Left kidney (tissue), 8 donors: ENCODE measurements around the gene IRGQ. TPM values are rescaled to one million over a fixed set of nuclear protein-coding genes. Genes with fewer than 3 reads are reported as not detected.
A peak's percentile ranks its signal among the peaks of the same experiment; 100 is the strongest.
"Not testable (repeated sequence)": the region's sequence is repeated elsewhere in the genome, so short reads cannot be mapped to it uniquely, and the experiment has no call there.

Source experiments
- DNase-seq: peaks from one replicate; pipeline ENCODE4 v3.0.0-alpha.2; 2013
- long read RNA-seq, 8 donors: transcript quantifications; one replicate each; lab custom pipeline, GENCODE V29; 2026
- polyA plus RNA-seq: library from polyadenylated mRNA; unstranded; fragments of 120-200 nt; gene quantifications from one replicate; pipeline ENCODE4 v1.2.1, GENCODE V29; 2013; ENCODE audit not compliant: insufficient read length

The IRGQ gene, protein sequence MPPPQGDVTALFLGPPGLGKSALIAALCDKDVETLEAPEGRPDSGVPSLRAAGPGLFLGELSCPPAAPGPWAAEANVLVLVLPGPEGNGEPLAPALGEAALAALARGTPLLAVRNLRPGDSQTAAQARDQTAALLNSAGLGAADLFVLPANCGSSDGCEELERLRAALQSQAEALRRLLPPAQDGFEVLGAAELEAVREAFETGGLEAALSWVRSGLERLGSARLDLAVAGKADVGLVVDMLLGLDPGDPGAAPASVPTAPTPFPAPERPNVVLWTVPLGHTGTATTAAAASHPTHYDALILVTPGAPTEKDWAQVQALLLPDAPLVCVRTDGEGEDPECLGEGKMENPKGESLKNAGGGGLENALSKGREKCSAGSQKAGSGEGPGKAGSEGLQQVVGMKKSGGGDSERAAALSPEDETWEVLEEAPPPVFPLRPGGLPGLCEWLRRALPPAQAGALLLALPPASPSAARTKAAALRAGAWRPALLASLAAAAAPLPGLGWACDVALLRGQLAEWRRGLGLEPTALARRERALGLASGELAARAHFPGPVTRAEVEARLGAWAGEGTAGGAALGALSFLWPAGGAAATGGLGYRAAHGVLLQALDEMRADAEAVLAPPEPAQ
- 19.5 TPM for polyA plus RNA-seq
- long read RNA-seq, donor 1, transcript IRGQ-202 (1 exons, 3,752 nt) = major isoform, 21 of 24 reads
- long read RNA-seq, donor 1, partial matches to known transcripts = 0 of 24 reads
- long read RNA-seq, donor 1, other reads (novel, unspliced or antisense) = 0 of 24 reads
- long read RNA-seq, donor 2, full-length matches to known transcripts = 30 of 30 reads
- long read RNA-seq, donor 2, partial matches to known transcripts = 0 of 30 reads
- long read RNA-seq, donor 2, other reads (novel, unspliced or antisense) = 0 of 30 reads
- long read RNA-seq, donor 3, full-length matches to known transcripts = 23 of 23 reads
- long read RNA-seq, donor 3, partial matches to known transcripts = 0 of 23 reads
- long read RNA-seq, donor 3, other reads (novel, unspliced or antisense) = 0 of 23 reads
- long read RNA-seq, donor 4, partial matches to known transcripts = 0 of 3 reads
- long read RNA-seq, donor 4, other reads (novel, unspliced or antisense) = 0 of 3 reads
- long read RNA-seq, donor 5, full-length matches to known transcripts = 18 of 18 reads
- long read RNA-seq, donor 5, partial matches to known transcripts = 0 of 18 reads
- long read RNA-seq, donor 5, other reads (novel, unspliced or antisense) = 0 of 18 reads
- long read RNA-seq, donor 6, transcript IRGQ-202 (1 exons, 3,752 nt) = major isoform, 19 of 19 reads
- long read RNA-seq, donor 6, partial matches to known transcripts = 0 of 19 reads
- long read RNA-seq, donor 6, other reads (novel, unspliced or antisense) = 0 of 19 reads
- long read RNA-seq, donor 7, full-length matches to known transcripts = 24 of 24 reads
- long read RNA-seq, donor 7, partial matches to known transcripts = 0 of 24 reads
- long read RNA-seq, donor 7, other reads (novel, unspliced or antisense) = 0 of 24 reads
- long read RNA-seq, donor 8, full-length matches to known transcripts = 17 of 17 reads
- long read RNA-seq, donor 8, partial matches to known transcripts = 0 of 17 reads
- long read RNA-seq, donor 8, other reads (novel, unspliced or antisense) = 0 of 17 reads

DNA sequence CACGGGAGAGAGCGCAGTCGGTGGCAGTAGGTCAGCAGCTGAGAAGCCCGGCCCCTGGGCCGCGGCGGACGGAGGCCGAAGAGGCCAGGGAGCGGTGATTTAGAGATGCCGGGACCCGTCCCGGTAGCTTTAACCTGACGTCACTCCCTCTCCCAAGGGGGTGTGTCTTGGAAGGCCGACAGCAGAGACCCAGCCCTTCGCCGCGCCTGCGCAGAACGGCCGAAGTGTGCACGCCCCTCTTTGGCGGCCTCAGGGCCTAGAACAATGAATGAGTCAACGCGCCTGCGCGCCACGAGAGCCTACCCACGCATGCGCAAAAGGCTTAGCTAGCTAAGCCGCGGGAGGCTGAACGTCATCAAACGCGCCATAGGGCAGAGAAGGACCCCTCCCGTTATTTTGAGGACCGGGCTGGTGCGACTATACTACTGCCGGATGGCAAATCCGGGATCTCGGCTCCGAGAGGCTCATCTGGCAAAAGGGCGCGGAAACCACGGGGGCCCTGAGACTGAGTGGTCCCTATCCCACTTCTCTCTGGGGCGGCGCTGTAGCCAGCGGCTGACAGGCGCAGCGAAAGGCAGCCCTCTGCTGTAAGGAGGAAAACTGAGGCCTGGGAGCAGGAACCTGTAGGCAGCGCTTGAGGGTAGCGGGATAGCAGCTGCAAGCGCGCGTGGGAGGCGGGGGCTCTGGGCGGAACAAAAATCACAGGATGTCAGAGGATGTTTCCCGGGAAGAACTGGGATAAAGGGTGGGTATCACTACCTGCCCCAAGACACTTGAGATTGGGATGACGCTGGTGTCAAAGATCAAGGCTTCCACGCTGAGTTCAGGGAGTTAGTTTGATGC lies at the start of gene IRGQ, which contains the start of gene ZNF576:
IRGQ (minus strand) TSS at position 136 of the 843 bp plus-strand sequence. CDS start 796 bp downstream, outside the sequence.
ZNF576 (plus strand) TSS at position 597 of the 843 bp plus-strand sequence. CDS start 514 bp downstream, outside the sequence.
- DNase-seq = peak; percentile 100

DNA sequence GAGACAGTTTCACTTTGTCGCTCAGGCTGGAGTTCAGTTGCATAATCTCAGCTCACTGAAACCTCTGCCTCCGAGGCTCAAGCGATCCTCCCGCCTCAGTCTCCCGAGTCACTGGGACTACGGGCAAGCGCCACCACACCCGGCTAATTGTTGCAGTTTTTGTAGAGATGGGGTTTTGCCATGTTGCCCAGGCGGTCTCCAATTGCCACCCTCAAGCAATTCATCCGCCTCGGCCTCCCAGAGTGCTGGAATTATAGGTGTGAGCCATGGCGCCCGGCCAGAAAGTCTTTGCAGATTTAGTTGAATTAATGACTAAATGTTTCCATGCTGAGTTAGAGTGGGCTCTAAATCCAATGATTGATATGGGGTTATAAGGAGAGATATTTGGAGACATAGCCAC lies 48.2 kb upstream of the IRGQ start:
- DNase-seq = no peak

DNA sequence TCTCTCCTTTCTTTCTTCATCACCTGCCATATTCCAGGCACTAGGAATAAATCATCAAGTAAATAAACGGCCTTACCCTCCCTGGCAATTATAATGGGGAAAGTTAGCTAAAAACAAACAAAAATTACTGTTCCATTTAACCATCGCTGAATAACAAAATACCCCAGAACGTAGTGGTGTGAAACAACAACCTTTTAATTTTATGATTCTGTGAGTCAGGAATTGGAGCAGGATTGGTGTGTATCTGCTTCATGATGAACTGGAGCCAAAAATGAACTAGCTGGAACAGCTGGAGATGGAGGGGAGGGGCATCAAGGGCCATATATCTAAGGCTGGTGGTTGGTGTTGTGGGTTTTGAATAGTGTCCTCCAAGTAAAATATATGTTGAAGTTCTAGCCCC lies 47.4 kb upstream of the IRGQ start:
- DNase-seq = no peak

DNA sequence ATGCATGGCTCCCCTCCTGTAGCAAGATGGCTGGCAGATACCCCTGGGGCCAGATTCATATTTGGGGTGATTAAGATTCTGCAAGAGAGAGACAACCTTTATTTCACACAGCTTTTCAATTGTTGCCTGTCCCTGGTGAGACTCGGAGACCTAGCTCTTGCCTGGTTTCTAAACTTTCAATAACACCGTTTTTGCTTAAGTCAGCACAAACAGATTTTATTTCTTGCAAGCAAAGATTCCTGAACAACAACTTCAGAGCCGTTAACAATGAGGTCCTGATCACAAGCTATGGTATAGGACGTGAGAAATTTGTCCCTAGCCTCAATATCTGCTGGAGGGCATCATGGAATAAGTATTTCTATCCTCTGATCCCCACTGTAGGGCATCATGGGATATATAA lies 46.6 kb upstream of the IRGQ start:
- DNase-seq = no peak

DNA sequence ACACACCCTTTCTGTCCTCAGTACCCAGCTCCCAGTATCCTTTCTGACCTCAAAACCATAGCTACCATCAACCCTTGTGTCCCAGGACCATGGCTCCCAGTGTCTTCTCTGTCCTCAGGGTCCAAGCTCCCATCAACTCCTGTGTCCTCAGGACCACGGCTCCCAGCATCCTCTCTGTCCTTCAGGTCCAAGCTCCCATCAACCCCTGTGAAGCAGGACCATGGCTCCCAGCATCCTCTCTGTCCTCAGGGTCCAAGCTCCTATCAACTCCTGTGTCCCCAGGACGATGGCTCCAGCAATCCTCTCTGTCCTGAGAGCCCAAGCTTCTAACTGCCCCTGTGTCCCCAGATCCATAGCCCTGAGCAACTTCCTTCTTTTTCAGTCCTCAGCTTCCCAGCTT lies 45.4 kb upstream of the IRGQ start:
- no peak for DNase-seq

DNA sequence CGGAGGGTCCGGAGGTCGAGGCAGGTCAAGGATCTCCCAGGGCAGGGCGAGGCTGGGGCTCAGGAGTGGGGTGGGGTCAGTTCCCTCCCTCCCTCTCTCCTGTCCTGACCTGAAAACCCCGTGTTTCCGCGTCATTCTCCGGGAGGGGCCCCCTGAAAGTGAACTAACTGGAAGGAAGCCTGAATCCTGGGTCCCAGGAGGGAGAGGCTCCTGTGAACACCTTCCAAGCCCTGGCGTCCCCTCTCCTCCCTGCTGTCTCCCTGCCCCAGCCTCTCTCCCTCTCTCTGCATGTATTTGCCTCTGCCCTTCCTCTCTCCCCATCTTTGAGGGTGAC lies 44.5 kb upstream of the IRGQ start:
- no peak for DNase-seq

DNA sequence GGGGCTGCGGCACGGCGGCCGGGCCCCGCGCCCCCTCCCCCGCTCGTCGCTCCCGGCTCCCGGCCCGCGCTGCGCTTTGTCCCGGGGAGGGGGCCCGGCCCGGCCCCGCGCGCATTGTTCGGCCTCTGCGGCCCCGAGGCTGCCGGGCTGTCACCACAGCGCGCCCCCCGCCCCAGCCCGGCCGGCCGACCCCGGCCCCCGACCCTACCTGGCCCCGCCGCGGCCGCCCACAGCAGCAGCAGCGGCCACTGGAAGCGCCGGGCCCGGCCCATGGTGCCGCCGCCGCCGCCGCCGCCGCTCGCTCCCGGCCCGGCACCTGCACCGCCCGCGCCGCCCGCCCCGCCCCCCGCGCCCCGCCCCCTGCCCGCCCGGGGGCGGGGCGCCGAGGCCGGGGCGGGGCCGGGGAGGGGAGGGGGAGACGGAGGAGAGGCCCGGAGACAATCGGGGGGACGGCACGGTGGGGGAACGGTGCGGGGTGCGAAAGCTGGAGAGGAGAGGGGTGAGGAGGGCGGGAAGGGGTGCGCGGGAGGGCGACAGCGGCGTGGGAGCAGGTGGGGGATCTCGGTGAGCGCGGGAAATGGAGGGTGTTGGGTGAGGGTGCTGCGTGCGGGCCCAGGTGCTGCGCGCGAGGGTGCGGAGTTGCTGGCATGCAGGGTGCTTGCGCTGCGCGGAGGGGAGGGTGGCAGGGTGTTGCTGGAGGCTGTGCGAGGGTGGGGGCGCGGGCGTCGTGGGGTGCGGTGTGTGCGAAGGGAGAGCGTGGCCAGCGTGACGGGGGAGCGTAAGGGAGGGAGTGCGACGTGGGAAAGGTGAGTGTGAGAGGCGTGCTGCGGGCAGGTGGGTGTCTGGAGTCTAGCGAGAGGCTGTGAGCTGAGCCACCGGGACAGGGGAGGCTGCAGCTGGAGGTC lies 43.8 kb upstream of the IRGQ start, which contains the start of gene CADM4:
CADM4 (minus strand) TSS at position 332 of the 905 bp plus-strand sequence; CDS start at position 272, 60 bp downstream.
- no peak for DNase-seq

DNA sequence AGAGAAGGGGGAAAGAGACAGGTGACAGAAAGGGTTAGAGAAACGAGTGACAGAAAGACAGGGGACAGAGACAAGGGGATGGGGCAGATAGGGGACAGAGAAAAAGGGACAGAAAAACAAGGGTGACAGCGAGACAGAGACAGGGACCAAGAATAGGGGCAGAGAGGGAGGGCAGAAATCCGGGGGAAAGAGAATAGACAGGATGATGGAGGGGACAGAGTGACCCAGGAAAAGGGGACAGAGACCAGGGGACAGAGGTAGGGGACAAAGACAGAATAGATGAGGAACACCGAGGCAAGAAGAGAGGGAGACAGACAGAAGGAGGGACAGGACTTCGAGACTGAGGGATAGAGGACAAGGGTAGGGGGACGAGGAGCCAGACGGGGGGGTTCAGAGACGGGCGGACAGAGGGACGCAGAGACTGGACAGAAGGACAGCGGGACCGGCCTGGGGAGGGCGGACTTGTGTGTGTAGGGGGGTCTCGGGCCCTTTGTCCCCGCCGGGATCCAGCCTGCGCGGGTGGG lies 43.1 kb upstream of the IRGQ start:
- DNase-seq = no peak

DNA sequence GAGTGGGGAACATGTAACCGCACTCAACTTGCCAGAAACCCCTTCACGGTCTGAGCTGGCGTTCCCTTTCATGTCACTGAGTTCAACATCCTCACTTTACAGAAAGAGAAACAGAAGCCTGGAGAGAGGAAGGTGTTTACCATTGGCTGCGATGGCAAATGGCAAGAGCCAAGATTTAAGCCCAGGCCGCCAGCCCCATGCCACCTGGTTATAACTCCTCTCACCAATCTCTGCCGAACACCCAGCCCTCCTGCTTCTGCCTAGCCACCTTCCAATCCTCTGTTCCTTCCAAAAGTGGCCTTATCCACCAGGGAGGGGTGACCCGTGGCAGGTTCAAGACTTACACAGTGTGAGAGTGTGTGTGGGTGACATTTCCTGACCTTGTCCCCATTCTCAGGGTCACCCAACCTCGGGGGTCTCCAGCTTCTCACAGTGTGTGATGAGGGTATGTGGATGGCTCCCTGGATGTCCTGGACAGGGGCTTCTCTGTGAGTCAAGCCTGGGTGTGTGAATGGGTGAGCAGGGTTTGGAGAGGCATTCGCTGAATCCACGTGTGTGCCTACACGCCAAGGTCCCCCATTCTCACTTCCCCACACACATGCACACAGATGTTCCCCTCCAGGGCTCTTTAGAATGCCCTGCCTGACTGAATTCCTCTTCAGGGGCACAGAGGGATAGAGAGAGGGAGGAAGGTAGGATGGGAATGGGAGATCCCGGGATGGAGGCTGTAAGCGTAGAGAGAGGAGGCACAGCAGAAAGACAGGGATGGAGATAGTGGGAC lies 42.5 kb upstream of the IRGQ start:
- no peak for DNase-seq

DNA sequence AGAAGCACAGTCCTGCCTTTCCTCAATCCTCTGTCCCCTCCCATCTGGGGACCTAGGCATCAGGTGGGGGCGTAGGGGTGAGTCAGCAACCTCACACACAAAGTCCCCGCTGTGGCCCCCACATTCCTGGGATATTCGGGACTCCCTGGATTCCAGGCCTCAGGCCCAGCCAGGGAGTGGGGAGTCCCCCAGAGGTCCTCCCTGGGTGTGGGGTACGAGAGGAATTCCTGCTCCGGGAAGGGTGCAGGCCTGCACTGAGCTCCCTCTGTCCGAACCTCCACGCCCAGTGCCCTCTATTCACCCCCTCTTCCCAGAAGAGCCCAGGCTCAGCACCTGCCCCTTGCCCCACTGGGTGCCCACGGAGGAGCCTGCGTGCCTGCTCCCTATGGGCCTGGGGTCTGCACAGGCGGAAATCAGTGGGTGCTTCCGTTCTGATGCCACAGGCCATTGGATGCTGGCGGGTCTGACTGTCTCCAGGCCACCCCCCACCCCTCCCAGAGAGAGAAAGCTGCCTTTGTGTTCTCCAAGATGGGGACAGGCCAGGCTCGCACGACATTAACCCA lies 40.3 kb upstream of the IRGQ start:
- DNase-seq = no peak

DNA sequence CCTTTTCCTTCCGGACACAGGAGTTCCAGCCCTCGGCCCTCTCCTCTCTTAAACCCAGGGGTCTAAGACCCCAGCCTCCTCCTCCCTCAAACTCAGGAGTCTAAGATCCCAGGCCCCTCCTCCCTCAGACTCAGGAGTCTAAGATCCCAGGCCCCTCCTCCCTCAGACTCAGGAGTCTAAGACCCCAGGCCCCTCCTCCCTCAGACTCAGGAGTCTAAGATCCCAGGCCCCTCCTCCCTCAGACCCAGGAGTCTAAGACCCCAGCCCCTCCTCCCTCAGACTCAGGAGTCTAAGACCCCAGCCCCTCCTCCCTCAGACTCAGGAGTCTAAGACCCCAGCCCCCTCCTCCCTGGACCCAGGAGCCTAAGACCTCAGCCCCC lies 39.6 kb upstream of the IRGQ start:
- not testable (repeated sequence) for DNase-seq

DNA sequence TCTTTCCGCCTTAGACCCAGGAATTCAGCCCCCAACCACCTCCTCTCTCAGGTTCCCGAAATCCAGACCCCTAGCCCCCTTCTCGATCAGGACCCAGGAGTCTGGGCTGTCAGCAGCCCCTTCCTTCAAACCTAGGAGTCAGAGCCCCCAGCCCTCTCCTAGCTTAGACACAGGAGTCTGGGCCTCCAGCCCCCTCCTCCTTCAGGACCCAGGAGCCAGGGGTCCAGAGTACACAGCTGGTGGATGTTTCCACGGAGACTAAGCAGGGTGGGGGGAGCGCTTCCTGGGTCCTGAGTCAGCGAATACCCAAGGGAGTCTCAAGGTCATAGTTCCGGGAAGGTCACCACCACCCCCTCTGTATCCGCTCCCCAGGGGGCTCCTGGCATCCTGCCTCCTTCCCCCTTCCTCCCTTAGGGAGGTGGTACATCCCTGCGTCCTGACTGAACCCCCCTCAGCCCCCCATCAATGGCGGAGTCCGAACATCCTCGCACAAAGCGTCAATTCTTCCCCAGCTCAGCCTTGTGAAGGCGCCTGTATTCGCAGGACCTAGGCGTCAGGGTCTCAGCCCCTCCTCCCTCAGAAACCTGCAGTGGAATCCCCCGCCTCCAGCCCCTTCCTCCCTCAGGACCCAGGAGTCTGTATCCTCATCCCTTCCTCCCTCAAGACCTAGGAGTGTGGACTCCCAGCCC lies 39.1 kb upstream of the IRGQ start:
- peak; percentile 41 for DNase-seq

DNA sequence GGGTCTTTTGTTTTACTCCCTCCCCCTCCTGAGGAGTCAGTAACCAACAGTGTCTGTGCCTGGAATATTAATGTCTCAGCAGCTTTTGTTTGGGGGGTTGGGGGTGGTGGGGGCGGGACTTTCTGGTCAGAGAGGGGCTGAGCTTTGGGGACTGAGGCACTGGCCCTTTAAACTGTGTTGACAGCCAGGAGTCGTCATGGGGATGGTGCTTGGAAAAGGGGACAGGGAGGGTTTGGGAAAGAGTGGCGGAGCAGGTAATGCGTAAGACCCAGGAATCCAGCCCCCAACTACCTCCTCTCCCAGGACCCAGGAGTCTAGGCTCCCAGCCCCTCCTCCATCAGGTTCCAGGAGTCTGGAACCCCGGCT lies 38.6 kb upstream of the IRGQ start:
- DNase-seq = no peak

DNA sequence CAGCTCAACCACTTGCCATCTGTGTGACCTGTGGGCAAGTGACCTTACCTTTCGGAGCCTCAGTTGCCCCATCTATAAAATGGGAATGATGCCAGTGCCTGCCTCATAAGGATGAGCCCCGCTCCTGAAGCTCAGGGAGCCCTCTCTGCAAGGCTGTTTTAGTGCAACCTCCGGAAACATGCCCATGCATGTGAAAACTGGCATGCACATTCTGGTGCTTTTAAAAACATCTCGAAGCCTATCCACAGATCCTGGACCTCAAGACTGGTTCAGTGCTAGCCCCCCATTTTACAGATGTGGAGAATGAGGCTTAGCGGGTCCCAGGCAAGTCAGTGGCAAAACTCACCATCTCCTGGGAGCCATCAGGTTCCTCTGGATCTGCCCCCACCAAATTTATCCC lies 38.1 kb upstream of the IRGQ start:
- DNase-seq = no peak

DNA sequence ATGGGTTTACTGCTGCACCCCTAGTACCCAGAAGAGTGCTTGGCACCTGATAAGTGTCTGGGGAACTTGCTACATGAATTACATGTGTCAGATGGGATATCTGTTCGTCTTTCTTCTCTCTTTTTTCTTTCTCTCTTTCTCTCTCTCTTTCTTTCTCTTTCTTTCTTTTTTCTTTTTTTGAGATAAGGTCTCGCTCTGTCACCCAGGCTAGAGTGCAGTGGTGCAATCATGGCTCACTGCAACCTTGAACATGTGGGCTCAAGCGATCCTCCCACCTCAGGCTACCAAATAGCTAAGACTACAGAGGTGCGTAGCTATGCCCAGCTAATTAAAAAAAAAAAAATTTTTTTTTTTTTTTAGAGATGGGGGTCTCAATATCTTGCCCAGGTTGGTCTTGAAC lies 37.6 kb upstream of the IRGQ start:
- DNase-seq = no peak

DNA sequence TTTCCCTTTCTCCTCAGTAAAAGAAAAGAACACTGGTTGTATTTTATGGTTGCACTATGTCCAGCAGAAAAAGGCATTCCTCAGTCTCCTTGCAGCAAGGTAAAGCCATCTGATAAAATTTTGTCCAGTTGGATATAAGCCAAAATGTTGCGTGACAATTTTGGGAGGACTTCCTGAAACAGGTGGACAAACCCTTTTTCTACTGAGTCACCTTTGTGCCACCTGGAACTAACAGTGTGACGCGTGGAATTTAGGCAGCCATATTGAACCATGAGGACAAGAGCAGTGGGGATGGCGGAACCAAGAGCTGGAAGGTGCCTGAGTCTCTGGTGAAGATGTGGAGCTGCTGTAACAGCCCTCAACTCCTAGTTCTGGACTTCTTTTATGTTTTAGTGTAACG lies 35.6 kb upstream of the IRGQ start:
- DNase-seq = no peak

DNA sequence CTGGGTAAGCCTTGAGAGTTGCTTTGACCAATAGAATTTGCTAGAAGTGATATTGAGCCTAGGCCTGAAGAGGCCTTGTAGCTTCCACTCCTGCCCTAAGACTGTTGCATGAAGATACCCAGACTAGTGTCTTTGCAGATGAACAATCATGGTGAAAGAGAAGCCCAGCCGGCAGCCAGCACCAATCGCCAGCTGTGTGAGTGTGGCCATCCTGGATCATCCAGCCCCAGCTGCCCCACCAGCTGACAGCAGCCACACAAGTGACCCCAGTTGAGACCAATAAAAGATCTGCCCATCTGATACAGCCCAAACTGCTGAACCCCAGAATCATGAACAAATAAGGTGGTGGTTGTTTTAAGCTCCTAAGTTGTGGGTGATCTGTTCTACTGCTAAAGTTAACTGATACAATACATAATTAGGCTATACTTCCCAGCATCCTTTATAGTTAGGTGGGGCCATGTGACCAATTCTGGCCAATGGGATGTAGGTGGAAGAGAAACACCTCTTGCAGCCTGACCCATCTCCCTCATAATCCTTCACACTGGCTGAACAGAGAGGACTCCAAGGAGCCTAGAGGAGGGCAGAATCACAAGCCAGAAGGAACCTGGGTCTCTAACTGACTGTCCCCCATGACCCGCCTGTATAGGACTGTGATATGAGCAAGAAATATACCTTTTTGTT lies 32.9 kb upstream of the IRGQ start:
- DNase-seq = no peak
